HG03139 (cell line): ENCODE measurements around the gene SNX30.

ENCODE experiments used
- ATAC-seq: cut with Tn5 transposase; IDR thresholded peaks from one replicate; pipeline ENCODE4 v1.9.1; 2021; ENCODE audit not compliant: unreplicated experiment

SNX30 gene

GRCh38 chr9:112878752-112879151, 128.2 kb downstream of the SNX30 start:
- no peak for ATAC-seq

DNA sequence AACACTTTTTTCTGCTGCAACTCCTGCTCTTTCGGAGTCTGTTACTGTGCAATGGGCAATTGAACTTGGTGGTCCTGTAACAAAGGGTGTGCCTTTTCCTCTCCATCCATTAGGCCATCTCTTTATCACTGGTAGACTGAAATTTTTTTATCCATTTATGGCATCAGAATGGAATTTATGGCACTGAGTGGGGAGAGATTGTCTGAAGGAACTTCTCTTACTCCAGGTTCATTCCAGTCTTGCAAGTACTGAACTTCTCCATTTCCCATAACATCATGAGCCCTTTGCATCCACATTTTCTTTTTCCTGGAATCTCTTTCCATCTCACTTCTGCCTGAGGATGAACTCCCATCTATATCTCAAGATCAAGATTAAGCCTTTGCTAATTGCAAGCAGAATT, 130.1 kb downstream of the SNX30 start:
- no peak for ATAC-seq

DNA sequence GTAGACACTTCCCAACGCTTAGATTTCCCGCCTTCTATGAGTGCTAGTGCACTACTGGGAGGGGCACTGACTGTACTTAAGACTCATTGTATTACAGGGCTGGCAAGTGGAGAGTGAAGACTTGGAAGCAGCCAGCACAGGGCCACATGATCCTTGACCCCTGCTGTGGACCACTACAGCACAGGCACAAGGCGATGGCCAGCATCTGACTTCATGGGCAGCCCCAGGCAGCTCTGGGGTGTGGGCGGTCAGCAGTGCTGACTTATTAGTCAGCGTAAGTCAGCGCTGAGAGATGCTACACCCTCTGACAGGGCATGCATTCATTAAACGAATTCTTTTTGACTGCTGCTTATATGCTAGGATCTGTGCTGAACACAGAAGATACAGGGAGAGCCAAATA, 130.8 kb downstream of the SNX30 start:
- ATAC-seq: no peak

DNA sequence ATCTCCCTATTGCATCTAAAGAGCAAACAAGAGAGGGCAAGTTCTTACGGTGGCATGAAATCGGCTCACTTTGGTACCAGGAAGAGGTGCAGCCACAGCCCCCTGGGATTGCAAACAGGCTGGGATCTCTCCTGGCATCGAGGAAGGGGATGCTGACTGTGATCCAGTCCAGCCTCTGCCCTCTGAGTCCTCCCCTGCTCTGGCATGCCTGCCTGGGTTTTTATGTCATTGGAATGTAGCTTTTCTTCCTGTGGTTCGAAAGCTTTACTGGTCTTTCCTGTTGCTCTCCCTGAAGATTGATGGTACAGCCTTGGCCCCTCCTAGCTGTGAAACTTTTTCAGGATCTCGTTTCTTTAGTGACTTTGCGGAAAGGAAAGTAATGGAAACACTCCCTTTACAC, 133.5 kb downstream of the SNX30 start:
- no peak for ATAC-seq

DNA sequence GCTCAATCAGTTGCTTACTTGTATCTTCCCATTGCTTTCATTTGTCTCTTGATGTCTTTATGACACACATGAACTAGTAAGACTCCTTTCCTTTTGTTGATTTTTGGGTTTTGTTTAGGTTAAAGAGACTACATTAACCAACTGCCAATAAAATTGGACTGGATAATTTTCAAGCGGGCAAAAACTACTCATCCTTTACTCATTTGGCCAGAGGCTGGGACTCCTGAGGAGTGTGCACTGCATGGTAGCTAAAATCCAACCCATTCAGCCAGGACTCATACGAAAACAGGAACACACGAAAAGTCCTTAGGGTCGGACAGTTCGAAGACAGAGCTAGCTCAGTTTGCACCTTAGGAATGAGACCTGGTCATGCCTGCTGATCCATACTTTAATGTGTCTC, 134.2 kb downstream of the SNX30 start:
- no peak for ATAC-seq

DNA sequence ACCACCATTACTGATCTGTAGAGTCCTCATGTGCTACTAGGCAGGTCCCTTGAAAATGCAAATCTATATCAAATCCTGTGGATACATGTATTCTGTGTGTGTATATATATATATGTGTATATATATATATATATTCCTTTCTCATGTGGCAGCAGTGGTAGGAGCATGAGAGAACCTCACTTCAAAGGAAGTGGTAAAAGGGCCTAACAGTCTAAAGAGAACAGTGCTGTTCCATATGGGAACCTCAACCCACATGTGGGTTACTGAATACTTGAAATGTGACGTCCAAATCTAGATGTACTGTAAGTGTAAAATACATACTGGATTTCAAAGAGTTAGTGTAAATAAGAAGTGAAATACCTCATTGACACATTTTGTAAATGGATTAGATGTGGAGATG, 134.8 kb downstream of the SNX30 start:
- no peak for ATAC-seq

DNA sequence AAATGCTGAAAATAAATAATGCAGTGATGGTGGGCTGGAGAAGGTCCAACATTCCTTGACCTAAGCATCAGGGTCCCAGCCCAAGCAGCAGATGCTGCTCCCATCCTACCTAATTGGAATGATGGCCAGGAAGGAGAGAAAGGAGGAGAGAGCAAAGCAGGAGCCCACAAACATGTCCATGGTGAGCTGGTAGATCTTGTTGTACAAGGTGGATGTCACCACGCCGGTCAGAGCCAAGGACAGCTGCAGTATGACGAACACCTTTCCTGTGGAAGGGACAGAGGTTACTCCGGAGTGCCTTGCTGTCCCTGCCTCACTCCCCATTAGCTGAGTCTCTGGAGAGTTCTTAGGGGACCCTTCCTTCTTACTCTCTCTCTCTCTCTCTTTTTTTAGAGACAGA, 135.8 kb downstream of the SNX30 start:
- ATAC-seq: no peak

DNA sequence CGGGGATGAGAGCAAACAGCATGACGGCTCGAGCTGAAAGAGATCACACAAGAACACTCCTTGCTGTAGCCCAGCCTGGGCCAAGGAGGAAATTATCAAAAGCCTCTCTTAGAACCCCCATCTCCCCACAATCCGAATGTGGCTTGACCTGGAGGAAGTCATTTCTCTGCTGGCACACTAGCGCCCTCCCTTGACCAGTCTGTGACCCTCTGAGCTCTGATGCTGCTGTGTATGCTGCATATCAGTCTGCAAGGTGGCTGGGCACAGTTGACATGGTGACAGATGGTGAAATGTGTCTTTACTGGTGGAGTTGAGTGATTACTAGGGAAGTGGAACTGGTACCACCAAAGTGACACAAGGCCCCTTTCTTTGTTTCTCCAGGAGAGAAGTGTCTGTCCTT, 136.8 kb downstream of the SNX30 start:
- ATAC-seq: no peak

DNA sequence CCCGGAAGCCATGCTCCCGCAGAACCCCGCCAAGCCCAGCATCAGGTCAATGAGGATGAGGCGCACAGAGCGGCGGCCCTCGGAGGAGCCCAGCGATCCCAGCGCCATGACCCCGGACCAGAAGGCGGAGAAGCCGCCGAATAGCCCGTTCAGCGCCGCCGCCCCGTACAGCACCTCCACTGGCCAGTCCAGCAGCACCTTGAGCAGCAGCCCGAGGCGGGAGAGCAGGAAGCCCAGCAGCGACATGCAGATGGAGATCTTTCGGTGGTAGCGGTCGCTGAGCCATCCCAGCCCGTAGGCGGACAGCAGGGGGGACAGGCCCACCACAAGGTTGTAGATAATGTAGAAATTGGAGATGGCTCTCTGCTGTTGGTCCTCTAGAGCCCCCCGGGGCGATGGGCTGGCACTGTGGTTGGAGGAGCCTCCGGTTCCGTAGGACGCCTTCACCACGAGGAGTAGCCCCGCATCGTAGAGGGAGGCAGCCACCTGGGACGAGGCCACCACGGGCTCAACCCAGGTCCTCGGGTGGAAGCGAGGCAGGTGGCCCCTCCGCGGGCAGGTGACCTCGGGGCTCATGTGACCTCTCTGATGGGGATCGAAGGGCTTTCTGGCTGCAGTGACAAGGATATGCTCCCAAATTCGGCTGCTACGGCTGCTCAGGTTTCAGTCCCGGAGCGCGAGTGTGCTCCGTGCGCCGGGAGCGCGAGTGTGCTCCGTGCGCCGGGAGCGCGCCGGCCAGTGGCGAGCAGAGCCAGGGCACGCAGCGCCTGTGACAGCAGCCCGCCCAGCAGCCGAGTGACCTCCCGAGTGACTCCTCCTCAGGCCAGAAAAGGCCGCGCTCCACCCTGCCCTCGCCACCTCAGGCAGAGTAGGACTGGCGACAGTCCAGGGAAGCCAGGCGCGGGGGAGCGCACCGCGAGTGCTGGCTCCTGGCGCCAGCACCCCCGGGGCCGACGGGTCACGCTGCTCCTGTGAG, 139.8 kb downstream of the SNX30 start, which contains the start of gene SLC46A2:
Gene SLC46A2 (minus strand): TSS at position 771 of the 976 bp plus-strand sequence. CDS start 195 bp downstream, at position 576.
- ATAC-seq: no peak

DNA sequence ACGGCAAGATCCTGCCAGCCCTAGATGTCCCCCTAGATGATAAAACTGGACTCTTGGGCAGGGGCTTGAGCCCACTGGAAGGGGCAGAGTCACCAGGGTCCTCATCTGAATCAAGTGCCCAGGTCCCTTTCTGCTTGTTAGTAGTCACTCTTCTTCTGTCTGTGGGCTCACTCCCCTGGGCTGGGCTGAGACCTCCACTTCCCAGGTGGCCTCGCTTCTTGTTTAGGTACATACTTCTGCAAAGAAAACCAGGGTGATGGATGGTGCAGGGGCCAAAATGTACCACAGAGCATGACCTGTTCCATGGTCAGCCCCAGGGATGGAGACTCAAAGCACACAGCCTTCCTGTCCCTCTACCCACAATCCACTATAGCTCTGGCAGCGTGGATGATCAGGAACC, 141.0 kb downstream of the SNX30 start:
- no peak for ATAC-seq

- ATAC-seq: no peak
Measured at GRCh38 chr9:112892981-112893380, 142.4 kb downstream of the SNX30 start.

GRCh38 chr9:112894041-112894440, 143.5 kb downstream of the SNX30 start:
- no peak for ATAC-seq

- no peak for ATAC-seq
Measured at GRCh38 chr9:112894699-112895098, 144.1 kb downstream of the SNX30 start.

DNA sequence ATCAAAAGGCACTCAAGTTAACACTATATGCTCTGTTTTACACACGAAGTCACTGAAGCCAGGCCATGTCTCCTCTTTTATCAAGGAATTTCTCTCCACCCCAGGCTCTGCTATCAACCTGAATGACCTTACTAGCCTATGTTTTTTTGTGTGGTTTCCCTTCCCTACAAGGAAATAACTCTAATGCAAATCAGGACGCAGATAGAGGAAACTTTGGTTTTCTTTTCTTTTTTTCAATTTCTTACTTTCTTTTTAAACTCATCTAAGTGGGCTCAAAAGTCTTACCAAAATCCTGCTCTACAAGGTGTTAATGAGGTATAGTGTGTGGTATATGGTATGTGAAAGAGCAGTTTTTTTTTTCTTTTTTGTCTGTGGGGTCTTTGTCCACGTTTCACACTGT, 145.6 kb downstream of the SNX30 start:
- ATAC-seq: no peak

GRCh38 chr9:112898872-112899311, 148.3 kb downstream of the SNX30 start:
- ATAC-seq: no peak

GRCh38 chr9:112900488-112900887, 149.9 kb downstream of the SNX30 start:
- ATAC-seq: no peak

DNA sequence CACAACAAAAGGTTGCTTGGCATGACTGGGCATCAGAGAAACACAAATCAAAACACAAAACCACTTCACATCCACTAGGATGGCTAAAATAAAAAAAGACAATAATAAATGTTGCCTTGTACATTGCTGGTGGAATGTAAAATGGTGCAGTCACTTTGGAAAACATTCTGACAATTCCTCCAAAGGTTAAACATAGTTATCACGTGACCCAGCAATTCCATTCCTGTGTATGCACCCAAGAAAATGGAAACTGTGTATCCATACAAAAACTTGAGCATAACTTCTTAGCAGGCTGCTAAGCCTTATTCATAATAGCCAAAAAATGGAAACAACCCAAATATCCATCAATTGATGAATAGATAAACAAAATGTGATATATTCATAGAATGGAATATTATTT, 150.3 kb downstream of the SNX30 start:
- no peak for ATAC-seq

DNA sequence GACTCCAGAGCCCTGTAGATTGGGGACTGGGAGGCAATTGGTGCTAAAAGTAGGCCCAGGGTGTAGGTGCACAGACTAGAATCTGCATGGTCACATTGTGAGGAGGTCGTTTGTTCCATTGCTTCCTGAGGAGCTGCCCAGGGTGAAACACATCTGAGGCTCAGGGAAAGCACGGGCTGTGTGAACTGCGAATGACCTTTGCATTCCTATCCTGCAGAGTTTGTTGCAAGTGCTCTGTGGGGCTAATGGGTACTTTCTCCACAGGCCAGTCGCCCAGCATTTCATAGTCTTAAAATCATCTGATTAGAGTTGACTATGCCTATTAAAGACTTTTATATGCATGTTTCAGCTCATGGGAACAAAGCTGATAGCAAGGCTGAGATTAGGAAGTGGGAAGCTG, 154.5 kb downstream of the SNX30 start:
- ATAC-seq: no peak

DNA sequence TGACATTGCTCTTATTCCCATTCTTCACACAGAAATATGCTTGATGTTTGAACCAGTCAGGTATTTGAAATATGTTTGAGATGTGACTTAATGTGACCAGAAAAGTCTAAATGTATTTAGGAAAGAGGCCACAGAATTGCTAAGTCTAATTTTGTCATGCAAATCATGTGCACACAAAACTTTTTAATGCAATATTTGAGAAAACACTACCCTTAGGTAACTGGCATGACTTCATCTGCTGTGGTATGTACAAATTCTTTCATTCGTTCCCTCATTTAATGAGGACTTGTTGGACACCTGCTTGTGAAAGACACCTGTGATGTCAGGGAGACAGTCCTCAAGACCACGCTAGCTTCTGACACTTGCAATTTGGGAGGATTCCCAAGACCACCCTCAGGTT, 161.2 kb downstream of the SNX30 start:
- ATAC-seq: no peak

- ATAC-seq: no peak
Measured at GRCh38 chr9:112912636-112913035, 162.1 kb downstream of the SNX30 start.

DNA sequence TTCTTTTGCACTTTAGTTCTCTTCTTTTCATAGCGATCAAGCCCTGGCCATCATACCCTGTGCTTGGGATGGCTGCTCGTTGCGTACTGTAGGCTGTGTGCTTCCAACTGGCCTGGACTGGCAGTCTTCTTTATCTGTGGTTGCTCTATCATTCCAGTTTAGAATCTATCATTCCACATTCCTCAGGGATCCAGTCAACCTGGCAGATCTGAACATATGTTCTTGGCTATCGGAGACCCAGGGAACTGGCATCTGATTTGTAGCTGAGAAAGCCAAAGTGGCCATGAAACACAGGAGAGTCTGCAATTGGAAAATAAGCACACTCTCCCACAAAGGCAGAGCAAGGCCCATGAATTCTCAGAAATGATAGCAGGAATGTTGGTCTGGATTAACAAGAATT, 162.8 kb downstream of the SNX30 start:
- no peak for ATAC-seq

DNA sequence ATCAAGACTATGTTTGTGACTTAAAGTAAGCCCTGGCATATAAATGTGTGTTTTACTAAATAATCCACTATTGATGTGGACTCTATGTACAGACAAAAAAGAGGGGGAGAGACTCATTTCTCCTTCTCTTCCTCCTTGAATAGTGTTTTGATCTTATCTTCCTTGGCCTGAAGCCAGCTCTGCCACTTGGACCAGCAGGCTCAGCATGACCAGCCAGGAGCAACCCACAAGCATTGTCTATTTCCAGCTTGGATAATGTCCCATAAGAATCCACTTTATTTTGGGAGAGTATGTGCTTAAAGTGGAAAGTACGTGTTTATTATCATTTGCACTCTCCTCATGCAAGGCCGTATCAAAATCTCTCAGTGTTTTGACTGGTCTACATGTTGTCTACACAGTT, 164.0 kb downstream of the SNX30 start:
- no peak for ATAC-seq
